Measurements from ENCODE around the gene CYFIP2. TPM values are rescaled to one million over a fixed set of nuclear protein-coding genes. Genes with fewer than 3 reads are reported as not detected.

The CYFIP2 gene
- total RNA-seq, 4 donors from 2014 or later, result 4.1 to 11.9 (median 6.0) TPM

GRCh38 chr5:157312492-157312891 is 46.6 kb downstream of the CYFIP2 start:
- TF ChIP-seq CTCF (IDR thresholded peaks at IDR 0.05; ENCODE audit: low read depth), result no peak

- TF ChIP-seq CTCF (IDR thresholded peaks at IDR 0.05; ENCODE audit: low read depth), result no peak
Measured at GRCh38 chr5:157322581-157322980, 56.7 kb downstream of the CYFIP2 start.

- TF ChIP-seq CTCF (IDR thresholded peaks at IDR 0.05; ENCODE audit: low read depth), result no peak
Measured at GRCh38 chr5:157323107-157323706, 57.3 kb downstream of the CYFIP2 start.

GRCh38 chr5:157324237-157324636 is 58.3 kb downstream of the CYFIP2 start:
- no peak for TF ChIP-seq CTCF (IDR thresholded peaks at IDR 0.05; ENCODE audit: low read depth)

GRCh38 chr5:157326440-157327005 is 60.6 kb downstream of the CYFIP2 start:
- no peak for TF ChIP-seq CTCF (IDR thresholded peaks at IDR 0.05; ENCODE audit: low read depth)

GRCh38 chr5:157327771-157328170 is 61.8 kb downstream of the CYFIP2 start:
- TF ChIP-seq CTCF (IDR thresholded peaks at IDR 0.05; ENCODE audit: low read depth), result no peak

GRCh38 chr5:157328277-157328912 is 62.5 kb downstream of the CYFIP2 start:
- TF ChIP-seq CTCF (IDR thresholded peaks at IDR 0.05; ENCODE audit: low read depth), result no peak
